Measurements from ENCODE around the gene MSLN.

DNA sequence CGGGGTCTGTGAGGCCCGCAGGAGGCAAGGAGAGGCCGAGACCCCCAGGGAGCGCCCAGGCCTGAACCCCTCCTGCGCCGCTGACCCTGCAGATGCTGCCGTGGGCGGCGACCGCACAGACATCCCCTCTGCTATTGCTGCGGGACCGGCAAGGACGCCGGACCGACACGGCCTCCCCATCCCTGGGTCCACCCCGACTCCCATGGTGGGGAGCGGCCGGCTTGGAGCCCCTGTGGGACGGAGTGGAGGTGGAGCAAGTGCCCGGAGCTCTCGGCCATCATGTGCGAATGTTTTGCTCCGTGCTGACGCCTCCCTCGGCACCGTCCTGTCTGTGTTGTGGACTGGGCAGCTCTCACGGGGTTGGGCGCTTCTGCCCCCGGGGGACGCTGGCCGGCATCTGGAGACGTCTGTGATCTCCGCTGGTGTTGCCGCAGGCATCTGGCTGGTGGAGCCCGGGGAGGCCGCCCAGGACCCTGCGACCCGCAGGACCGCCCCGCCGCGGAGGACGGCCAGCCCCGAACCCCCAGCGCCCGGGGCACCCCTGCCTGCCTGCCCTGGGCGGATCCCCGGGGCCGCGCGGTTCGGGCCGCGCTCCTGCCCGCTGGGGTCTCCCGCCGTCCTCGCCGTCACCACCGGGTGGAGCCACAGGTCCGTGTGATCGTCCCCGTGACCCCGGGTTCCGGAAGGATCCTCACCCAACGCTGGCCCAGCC lies 52.8 kb downstream of the MSLN start:
- TF ChIP-seq, protein P1, sequence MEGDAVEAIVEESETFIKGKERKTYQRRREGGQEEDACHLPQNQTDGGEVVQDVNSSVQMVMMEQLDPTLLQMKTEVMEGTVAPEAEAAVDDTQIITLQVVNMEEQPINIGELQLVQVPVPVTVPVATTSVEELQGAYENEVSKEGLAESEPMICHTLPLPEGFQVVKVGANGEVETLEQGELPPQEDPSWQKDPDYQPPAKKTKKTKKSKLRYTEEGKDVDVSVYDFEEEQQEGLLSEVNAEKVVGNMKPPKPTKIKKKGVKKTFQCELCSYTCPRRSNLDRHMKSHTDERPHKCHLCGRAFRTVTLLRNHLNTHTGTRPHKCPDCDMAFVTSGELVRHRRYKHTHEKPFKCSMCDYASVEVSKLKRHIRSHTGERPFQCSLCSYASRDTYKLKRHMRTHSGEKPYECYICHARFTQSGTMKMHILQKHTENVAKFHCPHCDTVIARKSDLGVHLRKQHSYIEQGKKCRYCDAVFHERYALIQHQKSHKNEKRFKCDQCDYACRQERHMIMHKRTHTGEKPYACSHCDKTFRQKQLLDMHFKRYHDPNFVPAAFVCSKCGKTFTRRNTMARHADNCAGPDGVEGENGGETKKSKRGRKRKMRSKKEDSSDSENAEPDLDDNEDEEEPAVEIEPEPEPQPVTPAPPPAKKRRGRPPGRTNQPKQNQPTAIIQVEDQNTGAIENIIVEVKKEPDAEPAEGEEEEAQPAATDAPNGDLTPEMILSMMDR (optimal IDR thresholded peaks at IDR 0.05 in 1 of 3, IDR thresholded peaks at IDR 0.05 in 1 of 3, conservative IDR thresholded peaks at IDR 0.05 in 1 of 3; ENCODE audit: extremely low read depth in 1 of 3, insufficient read depth in 2 of 3, low read length in 3 of 3): peak in 2 of 3 experiments; percentile 45 to 77
- no peak for TF ChIP-seq EZH2 (IDR thresholded peaks at IDR 0.05; ENCODE audit: low read length)
